HG03025 (cell line): ENCODE measurements around the gene WRAP53.
"Not testable (repeated sequence)": the region's sequence is repeated elsewhere in the genome, so short reads cannot be mapped to it uniquely, and the experiment has no call there.

Experiments used
- ATAC-seq: cut with Tn5 transposase; IDR thresholded peaks from one replicate; pipeline ENCODE4 v1.9.1; 2021; ENCODE audit warnings: mild to moderate bottlenecking, moderate library complexity; ENCODE audit not compliant: unreplicated experiment, low FRiP score

WRAP53 gene

DNA sequence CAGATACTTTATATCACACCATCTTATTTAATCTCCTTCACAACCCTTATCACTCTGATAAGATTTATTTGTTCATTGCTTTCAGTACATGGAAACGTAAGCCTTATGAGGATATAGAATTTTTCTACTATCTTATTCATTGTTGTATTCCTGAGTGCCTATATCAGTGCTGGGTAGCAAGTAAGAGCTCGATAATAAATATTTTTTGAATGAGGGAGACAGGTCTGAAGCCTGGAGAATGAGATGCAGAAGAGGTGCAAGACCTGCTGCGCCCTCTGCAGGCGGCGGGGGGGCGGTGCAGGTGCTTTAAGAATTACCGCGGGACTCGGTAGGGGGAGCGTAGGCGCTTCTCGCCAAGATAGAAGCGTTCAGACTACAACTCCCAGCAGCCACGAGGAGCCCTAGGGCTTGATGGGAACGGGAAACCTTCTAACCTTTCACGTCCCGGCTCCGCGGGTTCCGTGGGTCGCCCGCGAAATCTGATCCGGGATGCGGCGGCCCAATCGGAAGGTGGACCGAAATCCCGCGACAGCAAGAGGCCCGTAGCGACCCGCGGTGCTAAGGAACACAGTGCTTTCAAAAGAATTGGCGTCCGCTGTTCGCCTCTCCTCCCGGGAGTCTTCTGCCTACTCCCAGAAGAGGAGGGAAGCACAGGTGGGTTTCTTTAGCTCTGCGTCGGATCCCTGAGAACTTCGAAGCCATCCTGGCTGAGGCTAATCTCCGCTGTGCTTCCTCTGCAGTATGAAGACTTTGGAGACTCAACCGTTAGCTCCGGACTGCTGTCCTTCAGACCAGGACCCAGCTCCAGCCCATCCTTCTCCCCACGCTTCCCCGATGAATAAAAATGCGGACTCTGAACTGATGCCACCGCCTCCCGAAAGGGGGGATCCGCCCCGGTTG is at the start of gene WRAP53:
Gene WRAP53, plus strand, starts transcription at position 570 of the 900 bp plus-strand sequence. Its CDS starts 172 bp downstream, at position 742.
- peak; percentile 58 for ATAC-seq

GRCh38 chr17:7640783-7641182 is 47.5 kb upstream of the WRAP53 start:
- ATAC-seq: no peak

GRCh38 chr17:7641635-7642034 is 46.6 kb upstream of the WRAP53 start:
- not testable (repeated sequence) for ATAC-seq

DNA sequence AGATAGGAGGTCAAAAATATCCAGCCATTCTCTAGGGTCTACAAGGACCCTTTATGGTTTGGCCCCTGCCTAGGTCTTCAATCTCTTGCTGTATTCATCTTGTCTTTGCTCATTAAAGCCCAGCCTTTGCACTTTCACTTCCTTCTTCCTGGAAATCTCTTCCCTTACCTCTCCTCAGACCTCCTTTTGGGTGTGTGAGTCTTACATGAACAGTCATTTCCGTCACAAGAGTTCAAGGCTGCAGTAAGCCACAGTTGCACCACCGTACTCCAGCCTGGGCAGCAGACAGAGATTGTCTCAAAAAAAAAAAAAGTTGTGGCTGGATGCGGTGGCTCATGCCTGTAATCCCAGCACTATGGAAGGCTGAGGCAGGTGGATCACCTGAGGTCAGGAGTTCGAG is 43.5 kb upstream of the WRAP53 start:
- ATAC-seq: no peak

GRCh38 chr17:7646457-7646856 is 41.8 kb upstream of the WRAP53 start:
- no peak for ATAC-seq

DNA sequence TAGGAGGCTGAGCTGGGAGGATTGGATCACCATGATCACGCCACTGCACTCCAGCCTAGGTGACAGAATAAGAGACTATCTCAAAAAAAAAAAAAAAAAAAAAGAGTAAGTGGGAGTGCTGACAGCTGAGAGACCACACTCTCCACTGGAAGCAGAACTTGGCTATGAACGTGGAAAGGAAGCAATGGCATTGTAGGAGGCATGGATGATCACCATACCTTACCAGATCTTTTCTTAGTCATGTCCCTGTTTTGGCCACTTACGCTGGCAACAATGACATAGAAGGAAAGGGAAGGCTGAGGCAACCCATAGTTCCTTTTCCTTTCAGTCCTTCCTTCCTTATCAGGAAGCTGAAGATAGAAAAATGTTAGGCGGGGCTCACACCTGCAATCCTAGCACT is 41.3 kb upstream of the WRAP53 start:
- ATAC-seq: no peak

DNA sequence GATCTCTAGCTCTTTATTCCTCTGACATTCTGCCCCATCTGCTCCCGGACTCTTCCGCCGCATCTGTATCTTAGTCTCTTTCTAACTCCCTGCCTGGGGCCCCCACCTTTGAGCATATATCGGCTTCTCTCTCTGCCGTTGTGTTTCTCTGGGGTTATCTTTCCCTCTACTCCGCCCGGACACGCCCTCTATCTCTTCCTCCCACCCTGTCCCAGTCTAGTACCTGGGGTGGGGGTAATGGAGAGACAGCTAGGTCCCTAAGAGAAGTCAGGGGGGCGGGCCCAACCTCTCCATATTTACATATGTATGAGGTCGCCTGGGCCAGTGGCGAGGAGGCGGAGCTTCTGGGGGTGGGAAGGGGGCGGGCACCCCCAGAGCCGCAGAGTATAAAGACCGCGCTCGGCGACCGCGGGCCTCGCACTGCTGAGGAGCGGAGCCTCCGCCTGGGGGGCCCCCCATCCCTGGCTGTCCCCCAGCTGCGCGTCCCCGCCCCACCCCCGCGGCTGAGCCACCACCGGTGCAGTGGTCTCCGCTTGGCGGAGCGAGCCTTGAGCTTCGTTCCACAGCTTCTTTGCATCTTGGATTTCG is 37.7 kb upstream of the WRAP53 start, which contains the start of gene ATP1B2:
Gene ATP1B2, plus strand, starts transcription at position 418 of the 588 bp plus-strand sequence. CDS start 593 bp downstream, outside the sequence.
- no peak for ATAC-seq

GRCh38 chr17:7651097-7651664 is 37.1 kb upstream of the WRAP53 start:
- no peak for ATAC-seq

DNA sequence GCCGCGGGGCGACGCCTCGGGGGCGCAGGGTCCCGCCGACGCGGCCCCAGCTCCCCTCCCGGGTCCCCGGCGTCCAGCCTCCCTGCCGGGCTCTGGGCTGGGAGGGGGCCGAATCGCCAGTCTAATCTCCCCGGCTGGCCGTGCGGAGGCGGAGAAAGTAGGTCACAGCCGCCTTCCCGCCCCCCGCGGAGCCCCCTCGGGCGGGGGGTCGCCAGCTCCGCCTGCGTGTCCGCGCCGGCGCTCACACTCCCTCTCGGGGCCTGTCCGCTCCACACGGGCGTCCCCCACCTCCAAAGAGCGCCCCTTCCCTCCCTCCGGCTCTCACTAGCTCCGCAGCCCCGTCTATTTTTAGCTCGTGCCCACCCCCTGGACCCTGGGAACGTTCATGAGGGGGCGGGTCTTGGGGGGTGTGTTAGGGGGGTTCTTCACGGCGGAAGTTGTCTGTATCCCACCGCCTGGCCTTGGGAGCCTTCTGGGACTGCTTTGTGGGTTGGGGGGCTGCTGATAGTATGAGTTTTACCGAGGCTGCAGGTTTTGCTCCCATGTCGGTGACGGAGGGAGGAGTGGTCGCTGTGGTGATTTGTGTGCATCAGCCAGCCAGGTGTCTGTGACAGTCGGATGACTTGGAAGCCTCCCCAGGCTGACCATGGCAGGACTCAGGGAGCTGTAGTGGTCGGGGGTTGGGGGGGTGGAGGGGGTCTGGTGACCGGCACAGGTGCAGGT is 36.5 kb upstream of the WRAP53 start:
- no peak for ATAC-seq

DNA sequence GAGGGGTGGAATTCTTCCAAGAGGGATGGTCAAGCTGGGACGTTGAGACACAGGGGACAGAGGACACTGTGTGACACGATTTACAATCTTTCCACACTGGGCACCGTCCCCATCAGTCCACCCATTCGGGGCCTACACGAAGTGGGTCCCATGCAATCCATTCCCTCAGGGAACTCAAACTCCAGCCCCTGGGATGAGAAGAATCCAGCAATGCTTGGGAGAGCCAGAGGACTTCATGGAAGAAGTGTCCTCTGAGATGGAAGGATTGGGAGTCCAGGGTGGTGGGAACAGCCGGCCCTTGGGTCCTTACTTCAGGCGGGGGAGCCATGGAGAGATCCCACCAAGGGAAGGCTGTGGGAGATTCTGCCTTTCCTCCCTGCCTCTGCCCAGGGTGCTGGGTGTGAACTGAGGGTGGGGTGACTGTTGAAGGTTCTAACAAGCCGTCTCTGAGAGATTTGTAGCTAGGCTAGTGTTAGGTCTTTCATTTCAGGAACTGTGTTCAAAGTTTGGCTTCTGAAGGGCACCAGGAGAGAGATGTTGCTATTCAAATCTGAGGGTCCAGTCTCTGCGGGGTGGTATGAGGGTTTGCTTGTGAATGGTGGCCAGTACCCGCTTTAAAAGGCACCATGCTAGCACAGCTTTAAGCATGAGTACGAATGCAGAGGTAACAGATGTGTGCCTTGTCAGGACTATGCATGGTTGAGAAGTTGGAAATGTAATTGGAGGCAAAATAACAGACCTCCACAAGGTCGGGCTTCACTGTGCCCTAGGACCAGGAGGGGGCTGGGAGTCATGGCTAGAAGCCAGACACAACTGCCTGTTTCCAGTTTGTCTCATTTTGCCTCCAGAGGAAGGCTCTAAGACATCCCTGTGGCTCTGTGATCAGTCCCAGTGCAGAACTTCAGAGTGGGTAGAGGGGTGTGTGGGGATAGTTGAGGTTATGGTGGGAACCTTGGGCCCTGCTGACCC is 35.6 kb upstream of the WRAP53 start:
- ATAC-seq: no peak

DNA sequence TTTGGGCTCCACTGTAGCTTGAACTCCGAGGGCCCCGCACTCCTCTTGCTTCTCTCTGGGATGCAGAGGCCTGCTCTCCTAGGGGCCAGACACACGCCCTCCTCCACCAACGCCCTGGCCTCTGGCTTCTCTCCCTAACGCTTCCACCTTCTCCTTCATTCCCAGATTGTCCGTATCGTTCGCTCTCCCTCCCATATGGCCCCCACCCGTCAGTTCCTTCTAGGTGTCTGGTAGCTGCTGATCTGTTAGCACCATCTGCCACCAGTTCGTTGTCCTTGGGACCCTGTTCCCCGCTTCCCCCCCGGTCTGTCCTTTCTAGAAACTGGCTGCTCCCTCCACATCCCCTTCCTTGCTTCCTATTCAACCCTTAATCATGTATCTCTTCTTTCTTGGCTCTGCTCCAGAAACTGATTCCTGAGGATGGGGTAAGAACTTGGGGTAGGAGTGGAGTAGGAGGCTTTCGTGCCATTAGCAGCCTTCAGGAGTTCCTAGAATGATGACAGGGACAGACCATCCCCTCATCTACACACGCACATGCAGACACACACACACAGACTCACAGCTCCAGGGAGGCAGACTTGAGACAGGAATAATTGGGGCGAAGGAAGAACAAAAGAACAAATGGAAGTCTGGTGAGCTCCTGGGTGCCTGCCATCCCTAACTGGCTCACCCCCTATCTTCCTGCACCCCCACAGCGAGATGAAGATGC is 33.3 kb upstream of the WRAP53 start:
- ATAC-seq: no peak

GRCh38 chr17:7655541-7655840 is 32.8 kb upstream of the WRAP53 start:
- no peak for ATAC-seq

DNA sequence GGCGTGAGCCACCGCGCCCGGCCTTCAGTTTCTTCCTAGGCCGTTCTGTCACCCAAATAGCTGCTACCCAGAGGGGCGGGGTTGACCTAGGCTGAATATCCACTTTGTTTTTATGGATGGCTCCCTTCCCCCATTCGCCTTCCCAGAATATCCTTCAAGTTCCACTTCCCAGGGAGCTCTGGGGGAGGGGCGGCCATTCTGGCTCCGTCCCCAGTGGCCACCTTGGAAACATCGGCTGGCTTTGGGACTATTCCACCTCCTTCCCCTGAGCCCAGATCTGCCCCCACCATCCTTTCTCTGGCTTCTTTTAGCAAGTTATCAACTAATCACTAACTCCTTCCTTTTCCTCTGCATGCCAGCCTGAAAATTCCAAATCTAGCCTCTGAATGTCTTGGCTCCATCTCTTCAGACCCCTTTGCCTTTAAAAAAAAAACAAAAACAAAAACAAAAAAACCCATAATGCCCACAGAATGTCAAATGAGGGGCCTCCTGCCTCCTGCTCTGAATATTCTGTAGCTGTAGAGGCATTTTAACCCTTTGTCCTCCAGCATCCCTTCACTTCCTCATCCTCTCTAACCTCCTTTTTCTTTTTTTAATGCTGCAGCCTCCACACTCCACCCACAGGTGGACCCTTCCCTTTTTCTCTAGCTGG is 31.2 kb upstream of the WRAP53 start:
- no peak for ATAC-seq

GRCh38 chr17:7667656-7668406 is 20.4 kb upstream of the WRAP53 start:
- ATAC-seq: no peak

GRCh38 chr17:7668482-7668881 is 19.8 kb upstream of the WRAP53 start:
- no peak for ATAC-seq

- no peak for ATAC-seq
Measured at GRCh38 chr17:7673239-7673638, 15.0 kb upstream of the WRAP53 start.

DNA sequence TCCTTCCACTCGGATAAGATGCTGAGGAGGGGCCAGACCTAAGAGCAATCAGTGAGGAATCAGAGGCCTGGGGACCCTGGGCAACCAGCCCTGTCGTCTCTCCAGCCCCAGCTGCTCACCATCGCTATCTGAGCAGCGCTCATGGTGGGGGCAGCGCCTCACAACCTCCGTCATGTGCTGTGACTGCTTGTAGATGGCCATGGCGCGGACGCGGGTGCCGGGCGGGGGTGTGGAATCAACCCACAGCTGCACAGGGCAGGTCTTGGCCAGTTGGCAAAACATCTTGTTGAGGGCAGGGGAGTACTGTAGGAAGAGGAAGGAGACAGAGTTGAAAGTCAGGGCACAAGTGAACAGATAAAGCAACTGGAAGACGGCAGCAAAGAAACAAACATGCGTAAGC is 13.3 kb upstream of the WRAP53 start:
- no peak for ATAC-seq

- ATAC-seq: no peak
Measured at GRCh38 chr17:7676533-7676932, 11.7 kb upstream of the WRAP53 start.
